Measurements from ENCODE around the gene TRIM13.

The TRIM13 gene

GRCh38 chr13:49967456-49967855 is 29.4 kb upstream of the TRIM13 start:
- 100% methylated on average over 1 of the region's 4 CpGs; no CpG with 5 or more reads in 1 of the 2 donors for WGBS, 2 donors (ENCODE audit: extremely low coverage in 2 of 2, insufficient read length in 2 of 2, insufficient replicate concordance in 1 of 2)
- Histone ChIP-seq H2BK15ac (ENCODE audit: low read length) (no peak overlapping the region), H4K91ac (ENCODE audit: low read depth, low read length, poor library complexity) (no peak overlapping the region), H3K14ac (ENCODE audit: low read length) (no peak overlapping the region), H2BK120ac (ENCODE audit: low read depth, low read length) (no peak overlapping the region), H2AK5ac (ENCODE audit: low read depth, low read length) (no peak overlapping the region), H3K4me3 (ENCODE audit: low read length in 2 of 2) (no peak overlapping the region), H4K8ac (ENCODE audit: low read depth, low read length) (no peak overlapping the region), H3K23ac (ENCODE audit: low read depth, low read length, poor library complexity) (no peak overlapping the region), H2AFZ (ENCODE audit: low read length) (no peak overlapping the region), H2BK12ac (ENCODE audit: low read length) (no peak overlapping the region), H3K9ac (ENCODE audit: low read depth, low read length, poor library complexity) (no peak overlapping the region), H3K4ac (ENCODE audit: low read length) (no peak overlapping the region), H2BK5ac (ENCODE audit: low read length) (no peak overlapping the region), H3K18ac (ENCODE audit: low read length) (no peak overlapping the region), H3K27me3 (ENCODE audit: control insufficient read depth in 3 of 3, insufficient read depth in 3 of 3, low read depth in 1 of 3, low read length in 3 of 3) (no peaks in the 10 kb centered on the region), H3K36me3 (replicated peaks in 1 of 2; ENCODE audit: control insufficient read depth in 2 of 2, insufficient read depth in 2 of 2, low read length in 2 of 2) (no peaks in the 10 kb centered on the region), H3K9me3 (replicated peaks in 1 of 2; ENCODE audit: control insufficient read depth in 2 of 2, insufficient read depth in 1 of 2, low read depth in 1 of 2, low read length in 2 of 2) (peaks cover 0 to 4% of the 10 kb centered on the region in 2 donors), H3K79me1 (ENCODE audit: low read depth, low read length) (no peaks in the 10 kb centered on the region), H3K4me1 (ENCODE audit: control insufficient read depth in 2 of 2, insufficient read depth in 1 of 2, low read depth in 1 of 2, low read length in 2 of 2) (no peaks in the 10 kb centered on the region), H3K4me2 (ENCODE audit: insufficient read depth, low read length, poor library complexity, severe bottlenecking) (no peak overlapping the region), H3K27ac (replicated peaks; ENCODE audit: low read length) (no peak overlapping the region)
- no peak for DNase-seq (ENCODE audit: low spot score)

GRCh38 chr13:49972709-49973108 is 24.1 kb upstream of the TRIM13 start:
- Histone ChIP-seq H3K27me3 (ENCODE audit: control insufficient read depth in 3 of 3, insufficient read depth in 3 of 3, low read depth in 1 of 3, low read length in 3 of 3) (no peaks in the 10 kb centered on the region), H2BK15ac (ENCODE audit: low read length) (no peak overlapping the region), H2AK5ac (ENCODE audit: low read depth, low read length) (no peak overlapping the region), H2BK120ac (ENCODE audit: low read depth, low read length) (no peak overlapping the region), H3K23ac (ENCODE audit: low read depth, low read length, poor library complexity) (no peak overlapping the region), H3K4ac (ENCODE audit: low read length) (no peak overlapping the region), H4K91ac (ENCODE audit: low read depth, low read length, poor library complexity) (no peak overlapping the region), H3K9ac (ENCODE audit: low read depth, low read length, poor library complexity) (no peak overlapping the region), H3K79me1 (ENCODE audit: low read depth, low read length) (no peaks in the 10 kb centered on the region), H3K4me3 (ENCODE audit: low read length in 2 of 2) (no peak overlapping the region), H4K8ac (ENCODE audit: low read depth, low read length) (no peak overlapping the region), H3K4me1 (ENCODE audit: control insufficient read depth in 2 of 2, insufficient read depth in 1 of 2, low read depth in 1 of 2, low read length in 2 of 2) (peaks cover 0 to 4% of the 10 kb centered on the region in 2 donors), H3K36me3 (replicated peaks in 1 of 2; ENCODE audit: control insufficient read depth in 2 of 2, insufficient read depth in 2 of 2, low read length in 2 of 2) (no peaks in the 10 kb centered on the region), H3K14ac (ENCODE audit: low read length) (no peak overlapping the region), H3K18ac (ENCODE audit: low read length) (no peak overlapping the region), H2BK12ac (ENCODE audit: low read length) (no peak overlapping the region), H3K27ac (replicated peaks; ENCODE audit: low read length) (no peak overlapping the region), H3K4me2 (ENCODE audit: insufficient read depth, low read length, poor library complexity, severe bottlenecking) (no peak overlapping the region), H3K9me3 (replicated peaks in 1 of 2; ENCODE audit: control insufficient read depth in 2 of 2, insufficient read depth in 1 of 2, low read depth in 1 of 2, low read length in 2 of 2) (no peaks in the 10 kb centered on the region), H2BK5ac (ENCODE audit: low read length) (no peak overlapping the region), H2AFZ (ENCODE audit: low read length) (no peak overlapping the region)
- WGBS, 2 donors (ENCODE audit: extremely low coverage in 2 of 2, insufficient read length in 2 of 2, insufficient replicate concordance in 1 of 2), result no CpG with 5 or more reads among the region's 4 CpGs
- DNase-seq (ENCODE audit: low spot score), result no peak

- Histone ChIP-seq H3K4me3 (ENCODE audit: low read length in 2 of 2) (no peak overlapping the region), H3K27ac (replicated peaks; ENCODE audit: low read length) (no peak overlapping the region), H3K27me3 (ENCODE audit: control insufficient read depth in 3 of 3, insufficient read depth in 3 of 3, low read depth in 1 of 3, low read length in 3 of 3) (no peaks in the 10 kb centered on the region), H4K91ac (ENCODE audit: low read depth, low read length, poor library complexity) (no peak overlapping the region), H2BK15ac (ENCODE audit: low read length) (no peak overlapping the region), H4K8ac (ENCODE audit: low read depth, low read length) (no peak overlapping the region), H3K23ac (ENCODE audit: low read depth, low read length, poor library complexity) (no peak overlapping the region), H3K4me2 (ENCODE audit: insufficient read depth, low read length, poor library complexity, severe bottlenecking) (no peak overlapping the region), H2AFZ (ENCODE audit: low read length) (no peak overlapping the region), H2AK5ac (ENCODE audit: low read depth, low read length) (no peak overlapping the region), H3K36me3 (replicated peaks in 1 of 2; ENCODE audit: control insufficient read depth in 2 of 2, insufficient read depth in 2 of 2, low read length in 2 of 2) (no peaks in the 10 kb centered on the region), H2BK5ac (ENCODE audit: low read length) (no peak overlapping the region), H2BK12ac (ENCODE audit: low read length) (no peak overlapping the region), H3K79me1 (ENCODE audit: low read depth, low read length) (no peaks in the 10 kb centered on the region), H2BK120ac (ENCODE audit: low read depth, low read length) (no peak overlapping the region), H3K4ac (ENCODE audit: low read length) (no peak overlapping the region), H3K9ac (ENCODE audit: low read depth, low read length, poor library complexity) (no peak overlapping the region), H3K18ac (ENCODE audit: low read length) (no peak overlapping the region), H3K14ac (ENCODE audit: low read length) (no peak overlapping the region), H3K4me1 (ENCODE audit: control insufficient read depth in 2 of 2, insufficient read depth in 1 of 2, low read depth in 1 of 2, low read length in 2 of 2) (peaks cover 0 to 4% of the 10 kb centered on the region in 2 donors), H3K9me3 (replicated peaks in 1 of 2; ENCODE audit: control insufficient read depth in 2 of 2, insufficient read depth in 1 of 2, low read depth in 1 of 2, low read length in 2 of 2) (no peaks in the 10 kb centered on the region)
- no CpG with 5 or more reads among the region's 1 CpG for WGBS, 2 donors (ENCODE audit: extremely low coverage in 2 of 2, insufficient read length in 2 of 2, insufficient replicate concordance in 1 of 2)
- DNase-seq (ENCODE audit: low spot score), result no peak
These were observed 21.0 kb upstream of the TRIM13 start for GRCh38 chr13:49975826-49976225.

- H2BK12ac ChIP-seq (ENCODE audit: low read length), result no peak overlapping the region
- H3K4me2 ChIP-seq (ENCODE audit: insufficient read depth, low read length, poor library complexity, severe bottlenecking), result no peak overlapping the region
- H4K91ac ChIP-seq (ENCODE audit: low read depth, low read length, poor library complexity), result no peak overlapping the region
- no peak overlapping the region for H4K8ac ChIP-seq (ENCODE audit: low read depth, low read length)
- H3K18ac ChIP-seq (ENCODE audit: low read length), result no peak overlapping the region
- H3K36me3 ChIP-seq (replicated peaks in 1 of 2; ENCODE audit: control insufficient read depth in 2 of 2, insufficient read depth in 2 of 2, low read length in 2 of 2), result no peaks in the 10 kb centered on the region
- no peak overlapping the region for H2AFZ ChIP-seq (ENCODE audit: low read length)
- H3K27ac ChIP-seq (replicated peaks; ENCODE audit: low read length), result no peak overlapping the region
- H3K27me3 ChIP-seq (ENCODE audit: control insufficient read depth in 3 of 3, insufficient read depth in 3 of 3, low read depth in 1 of 3, low read length in 3 of 3), result no peaks in the 10 kb centered on the region
- no peaks in the 10 kb centered on the region for H3K79me1 ChIP-seq (ENCODE audit: low read depth, low read length)
- no peak overlapping the region for H3K4me3 ChIP-seq (ENCODE audit: low read length in 2 of 2)
- H2AK5ac ChIP-seq (ENCODE audit: low read depth, low read length), result no peak overlapping the region
- H2BK5ac ChIP-seq (ENCODE audit: low read length), result no peak overlapping the region
- no CpG with 5 or more reads among the region's 8 CpGs for WGBS, 2 donors (ENCODE audit: extremely low coverage in 2 of 2, insufficient read length in 2 of 2, insufficient replicate concordance in 1 of 2)
- no peak overlapping the region for H3K23ac ChIP-seq (ENCODE audit: low read depth, low read length, poor library complexity)
- no peaks in the 10 kb centered on the region for H3K9me3 ChIP-seq (replicated peaks in 1 of 2; ENCODE audit: control insufficient read depth in 2 of 2, insufficient read depth in 1 of 2, low read depth in 1 of 2, low read length in 2 of 2)
- H3K14ac ChIP-seq (ENCODE audit: low read length), result no peak overlapping the region
- no peak overlapping the region for H2BK15ac ChIP-seq (ENCODE audit: low read length)
- no peak overlapping the region for H2BK120ac ChIP-seq (ENCODE audit: low read depth, low read length)
- peaks cover 0 to 4% of the 10 kb centered on the region in 2 donors for H3K4me1 ChIP-seq (ENCODE audit: control insufficient read depth in 2 of 2, insufficient read depth in 1 of 2, low read depth in 1 of 2, low read length in 2 of 2)
- no peak overlapping the region for H3K4ac ChIP-seq (ENCODE audit: low read length)
- DNase-seq (ENCODE audit: low spot score), result peak; percentile 71
- H3K9ac ChIP-seq (ENCODE audit: low read depth, low read length, poor library complexity), result no peak overlapping the region
These were observed 20.3 kb upstream of the TRIM13 start for GRCh38 chr13:49976314-49977258.

All from neuronal stem cell (in vitro differentiated cells).